SK-N-MC (cell line): ENCODE data around the gene MET.

Source experiments
- EZH2 ChIP-seq: fragments of 200-600 bp; sonication (generic); IDR thresholded peaks from one replicate; pipeline ENCODE4 v1.6.1; 2017; ENCODE audit warnings: antibody characterized with exemption
- FOXP2 ChIP-seq: optimal IDR thresholded peaks from 2 replicates; pipeline ENCODE3; 2011; ENCODE audit warnings: mild to moderate bottlenecking, moderate library complexity; ENCODE audit not compliant: insufficient read depth; ENCODE audit errors: extremely low read length, control extremely low read depth
- POLR2AphosphoS5 ChIP-seq: IDR thresholded peaks from 2 replicates; pipeline ENCODE4 v1.6.1; 2012; ENCODE audit warnings: mild to moderate bottlenecking, low read depth, low read length, borderline replicate concordance

DNA sequence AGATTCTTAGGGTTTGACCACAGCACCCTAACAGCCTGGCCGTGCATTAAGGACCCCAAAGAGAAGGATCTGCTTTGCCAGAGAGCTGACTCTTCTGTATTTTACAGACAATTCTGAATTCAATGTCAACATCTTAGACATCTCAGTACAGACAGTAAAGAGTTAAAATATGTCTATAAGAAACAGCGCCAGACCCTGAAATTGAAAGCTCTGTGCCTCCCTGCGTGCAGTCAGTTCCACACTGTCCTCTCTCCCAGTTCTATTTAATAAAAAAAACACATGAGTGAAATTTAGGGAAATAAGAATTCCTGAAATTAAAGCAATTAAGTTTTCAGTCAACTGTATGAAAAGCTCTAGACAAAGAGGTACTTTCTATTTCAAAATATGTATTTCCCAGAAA lies 45.1 kb downstream of the MET start:
- no peak for TF ChIP-seq POLR2AphosphoS5
- no peak for TF ChIP-seq EZH2
- no peak for TF ChIP-seq FOXP2
